Hippocampal formation (tissue), 2 donors: ENCODE data around the gene ATG2A.

ENCODE experiments used
- DNase-seq, 2 donors: peaks; one replicate each; lab custom pipeline; 2025; lab: John Stamatoyannopoulos, UW

ATG2A gene

DNA sequence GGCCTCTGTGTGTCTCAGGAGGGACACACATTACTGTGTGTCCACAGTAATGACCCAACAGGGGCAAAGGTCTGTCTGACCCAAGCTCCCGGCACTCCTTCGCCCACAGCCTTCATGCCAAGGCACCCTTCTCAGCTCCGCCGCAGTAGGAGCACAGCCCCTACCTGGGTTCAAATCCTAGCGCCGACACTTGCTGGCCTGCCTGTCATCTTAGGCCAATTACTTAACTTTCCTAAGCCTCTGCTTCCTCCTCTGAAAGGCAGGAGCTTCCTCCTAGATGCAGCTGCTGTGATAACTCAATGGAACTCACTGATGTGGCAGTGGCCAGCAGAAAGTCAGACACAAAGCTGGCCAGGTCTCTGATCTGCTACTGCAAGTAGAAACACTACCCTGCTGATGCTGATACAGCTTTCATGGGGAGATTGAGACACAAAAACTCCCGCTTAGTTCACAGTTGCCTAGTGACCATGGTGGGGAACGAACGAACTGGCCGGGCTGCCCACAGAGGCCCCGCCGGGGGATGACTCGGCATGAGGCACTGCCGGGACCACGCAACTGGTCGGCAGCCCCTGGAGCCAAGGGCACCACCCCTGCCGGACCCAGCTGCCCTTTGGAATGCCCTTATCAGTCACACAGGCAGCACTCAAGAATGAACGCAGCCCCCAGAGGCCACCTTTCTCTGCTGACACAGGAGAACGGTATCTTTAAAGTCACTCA is 46.7 kb downstream of the ATG2A start:
- DNase-seq, result no peak

DNA sequence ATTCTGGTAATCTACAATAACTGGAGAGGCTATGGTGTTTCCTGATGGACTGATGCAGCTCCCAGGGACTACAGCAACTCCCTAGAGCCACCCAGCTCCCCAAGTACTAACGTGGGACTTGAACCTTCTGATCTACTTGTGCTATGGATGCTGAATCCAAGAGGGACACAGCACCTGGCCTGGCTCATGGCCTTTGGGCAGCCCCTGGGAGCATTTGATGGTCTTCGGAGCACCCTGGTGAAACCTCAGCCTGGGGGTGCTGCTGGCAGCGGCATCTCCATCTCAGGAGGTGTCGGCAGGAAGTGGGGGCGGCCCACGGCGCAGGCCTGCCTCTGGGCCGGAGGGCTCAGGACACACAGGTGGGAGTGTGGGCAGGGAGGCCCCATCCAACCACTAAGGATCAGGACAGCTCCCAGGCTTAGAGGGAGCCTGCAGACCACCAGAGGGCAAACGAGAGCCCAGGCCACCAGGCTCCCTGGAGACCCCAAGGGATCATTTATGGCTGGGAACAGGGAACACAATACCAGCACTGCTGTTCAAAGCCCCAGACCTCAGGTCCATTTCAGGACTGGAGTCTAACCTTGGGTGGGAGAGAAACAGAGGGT is 47.3 kb downstream of the ATG2A start:
- DNase-seq, result no peak

DNA sequence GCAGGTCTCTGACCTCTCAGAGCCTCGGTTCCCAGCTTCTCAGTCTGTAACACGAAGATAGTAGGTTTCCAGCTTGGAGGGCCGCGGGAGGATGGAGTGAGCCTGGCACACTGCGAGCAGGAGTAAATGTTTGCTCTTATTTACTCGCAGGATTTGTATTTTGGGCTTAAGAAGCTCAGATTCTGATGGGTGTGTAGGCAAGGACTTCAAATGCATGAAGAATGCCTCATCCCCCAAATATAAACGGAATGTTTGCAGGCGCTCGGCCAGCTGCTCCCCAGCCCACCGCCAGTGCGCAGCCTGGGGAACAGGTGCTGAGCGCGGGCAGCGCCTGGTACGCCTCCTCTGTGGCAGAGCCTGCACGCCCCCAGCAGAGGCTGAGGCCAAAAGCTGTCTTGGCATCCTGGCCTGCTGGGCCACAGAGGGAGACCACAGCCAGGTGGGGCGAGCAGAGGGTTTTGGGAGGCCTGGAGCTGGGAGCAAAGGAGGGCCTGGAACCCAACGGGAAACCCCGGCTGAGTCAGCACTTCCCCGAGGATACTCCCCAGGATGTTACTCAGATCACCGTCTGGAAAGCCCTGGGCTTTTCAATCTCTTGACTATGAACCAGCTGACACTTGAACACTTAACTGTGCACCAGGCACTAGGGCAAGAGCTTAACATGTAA is 48.0 kb downstream of the ATG2A start:
- no peak for DNase-seq

DNA sequence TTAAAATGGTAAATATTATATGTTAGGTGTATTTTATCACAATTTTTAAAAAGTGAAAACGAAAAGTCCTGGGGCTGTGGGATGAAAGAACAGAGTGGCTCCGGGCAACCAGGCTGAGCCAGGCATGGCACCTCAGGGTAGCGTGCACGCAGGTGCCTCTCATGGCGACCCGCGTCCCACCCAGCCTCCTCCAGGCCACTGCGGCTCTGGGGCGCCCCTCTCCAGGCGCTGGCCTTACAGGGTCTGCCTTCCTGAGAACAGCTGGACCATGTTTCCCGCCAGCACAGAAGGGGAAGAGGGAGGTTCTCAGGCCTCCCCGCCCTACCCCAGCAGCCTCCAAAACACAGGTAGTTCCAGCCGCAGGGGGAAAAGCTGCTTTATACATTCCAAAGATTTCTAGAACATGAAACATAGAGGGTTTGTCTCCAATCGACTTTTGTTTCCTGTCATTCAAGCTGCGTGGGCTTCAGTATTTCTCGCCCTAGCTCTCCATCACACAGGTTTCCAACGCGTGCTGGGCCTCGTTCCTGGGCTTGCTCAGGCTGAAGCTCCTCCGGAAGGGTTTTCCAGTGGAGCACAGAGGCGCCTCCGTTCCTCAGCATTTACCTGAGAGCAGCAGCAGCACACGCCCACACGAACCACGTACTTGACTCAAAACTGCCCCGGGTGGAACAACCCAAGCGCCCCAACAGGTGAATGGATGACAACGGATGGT is 49.1 kb downstream of the ATG2A start:
- no peak for DNase-seq

DNA sequence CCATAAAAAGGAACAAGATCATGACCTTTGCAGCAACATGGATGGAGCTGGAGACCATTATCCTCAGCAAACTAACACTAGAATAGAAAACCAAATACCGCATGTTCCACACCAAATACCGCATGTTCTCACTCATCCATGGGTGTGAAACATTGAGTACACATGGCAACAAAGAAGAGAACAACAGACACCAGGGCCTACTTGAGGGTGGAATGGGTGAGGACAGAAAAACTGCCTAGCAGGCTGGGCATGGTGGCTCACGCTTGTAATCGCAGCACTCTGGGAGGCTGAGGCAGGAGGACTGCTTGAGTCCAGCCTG is 50.9 kb downstream of the ATG2A start:
- DNase-seq, result no peak

DNA sequence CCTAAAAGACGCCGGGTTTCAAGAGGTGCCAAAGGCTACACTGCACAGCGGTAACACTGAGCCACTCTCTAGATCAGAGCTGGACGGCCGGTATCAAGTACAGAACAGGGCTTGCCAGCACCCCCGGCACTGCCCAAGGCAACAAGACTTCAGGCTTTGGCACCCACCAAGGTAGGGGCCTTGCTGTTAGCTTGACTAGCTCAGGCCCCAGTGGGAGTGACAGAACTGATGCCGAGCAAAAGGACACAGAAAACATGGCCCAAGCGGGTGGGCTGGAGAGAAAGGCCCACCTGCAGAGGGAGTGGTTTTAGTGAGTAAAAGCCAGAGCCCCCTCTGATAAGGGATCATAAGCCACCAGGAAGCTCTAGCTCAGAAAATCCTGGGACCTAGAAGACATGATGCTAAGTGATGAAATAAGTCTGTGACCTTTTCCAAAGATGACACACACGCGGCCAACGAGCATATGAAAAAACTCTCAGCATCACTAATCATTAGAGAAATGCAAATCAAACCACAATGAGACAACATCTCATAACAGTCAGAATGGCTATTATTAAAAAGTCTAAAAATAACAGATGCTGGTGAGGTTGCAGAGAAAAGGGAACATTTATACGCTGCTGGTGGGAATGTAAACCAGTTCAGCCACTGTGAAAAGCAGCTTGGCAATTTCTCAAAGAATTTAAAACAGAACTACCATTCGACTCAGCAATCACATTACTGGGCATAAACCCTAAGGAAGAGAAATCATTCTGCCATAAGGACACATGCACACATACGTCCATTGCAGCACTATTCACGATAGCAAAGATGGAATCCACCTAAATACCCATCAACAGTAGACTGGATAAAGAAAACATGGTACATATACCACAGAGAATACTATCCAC is 51.5 kb downstream of the ATG2A start:
- DNase-seq, result no peak

DNA sequence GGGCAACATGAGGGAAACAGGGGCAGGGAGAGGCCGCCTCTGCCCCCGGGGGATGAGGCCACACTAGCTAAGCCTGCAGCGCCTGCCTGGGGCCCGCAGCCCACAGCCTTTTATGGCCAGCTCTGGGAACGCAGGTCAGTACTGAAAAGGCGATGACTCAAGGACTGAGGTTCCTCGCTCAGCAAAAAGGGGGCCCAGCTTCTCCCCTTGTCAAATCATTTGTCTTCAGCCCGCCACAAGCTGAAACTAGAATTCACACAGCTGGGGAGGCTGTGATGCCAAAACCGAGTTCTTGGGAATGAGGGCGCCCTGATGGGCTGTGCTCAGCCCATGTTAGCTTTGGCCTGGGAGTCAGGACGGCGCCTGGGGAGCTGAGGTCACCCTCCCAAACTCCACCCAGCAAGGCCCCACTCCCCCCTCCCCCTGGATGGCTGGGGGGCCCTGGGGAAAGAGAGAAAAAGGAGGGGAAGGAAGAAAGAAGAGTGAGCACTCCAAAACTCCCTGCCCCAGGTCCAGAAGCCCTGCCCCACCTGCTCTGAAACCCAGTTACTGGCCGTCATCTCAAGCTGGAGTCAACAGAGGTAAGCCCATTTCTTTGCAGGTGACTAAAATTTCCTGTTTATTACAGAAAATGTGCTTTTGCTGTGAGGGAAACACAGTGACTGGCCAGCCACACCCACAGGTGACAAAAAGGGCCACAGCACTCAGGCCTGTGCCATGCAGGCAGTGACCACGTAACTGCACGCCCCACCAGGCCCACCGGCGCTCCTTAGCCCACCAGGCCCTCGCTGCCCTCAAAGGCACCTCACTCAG is 52.3 kb downstream of the ATG2A start:
- no peak for DNase-seq

DNA sequence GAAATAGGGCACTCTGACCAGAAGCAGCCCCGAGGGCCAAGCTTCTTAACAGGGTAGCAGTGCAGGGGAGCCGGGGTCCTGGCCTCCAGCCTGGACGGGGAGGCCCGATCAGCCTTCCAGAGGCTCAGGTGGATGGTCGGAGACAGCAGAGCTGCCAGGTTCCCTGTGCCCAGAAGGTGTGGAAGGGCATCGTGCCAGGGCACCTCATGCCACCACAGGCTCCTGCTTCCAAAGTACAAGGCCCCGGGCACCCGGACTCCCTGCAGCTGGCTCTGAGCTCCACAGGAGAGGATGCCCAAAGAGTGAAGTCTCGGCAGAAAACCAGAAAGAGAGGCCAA is 52.9 kb downstream of the ATG2A start:
- no peak for DNase-seq

DNA sequence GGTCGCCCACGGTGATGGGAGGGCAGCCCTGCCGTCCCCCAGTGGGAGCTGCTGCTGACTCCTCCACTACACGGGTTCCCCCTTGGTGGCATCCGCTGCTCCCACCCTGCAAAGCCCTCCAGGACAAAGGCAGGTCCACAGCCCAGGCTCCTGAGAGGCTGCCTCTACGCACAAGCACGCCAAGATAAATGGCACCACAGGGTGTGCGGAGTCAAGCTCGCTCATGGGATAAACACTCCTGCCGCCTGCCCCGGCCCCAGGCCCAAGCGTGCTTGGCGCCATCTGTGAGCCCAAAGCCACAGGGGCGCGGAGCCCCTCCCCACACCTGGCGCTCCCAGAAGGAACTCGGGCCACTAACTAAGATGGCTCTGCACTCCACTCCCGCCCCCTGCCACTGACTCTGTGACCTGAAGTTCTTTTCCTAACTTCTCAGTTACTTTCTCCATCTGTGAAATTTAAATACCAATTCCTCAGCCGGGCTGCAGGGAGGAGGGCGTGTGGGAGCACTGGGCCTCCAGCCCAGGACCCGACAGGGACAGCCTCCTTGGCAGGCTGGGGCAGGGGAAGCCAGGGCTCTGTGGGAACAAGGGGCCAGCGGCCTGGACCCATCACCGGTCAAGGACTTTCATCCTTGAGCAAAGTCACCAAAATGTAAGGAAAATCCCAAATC is 53.5 kb downstream of the ATG2A start:
- no peak for DNase-seq

DNA sequence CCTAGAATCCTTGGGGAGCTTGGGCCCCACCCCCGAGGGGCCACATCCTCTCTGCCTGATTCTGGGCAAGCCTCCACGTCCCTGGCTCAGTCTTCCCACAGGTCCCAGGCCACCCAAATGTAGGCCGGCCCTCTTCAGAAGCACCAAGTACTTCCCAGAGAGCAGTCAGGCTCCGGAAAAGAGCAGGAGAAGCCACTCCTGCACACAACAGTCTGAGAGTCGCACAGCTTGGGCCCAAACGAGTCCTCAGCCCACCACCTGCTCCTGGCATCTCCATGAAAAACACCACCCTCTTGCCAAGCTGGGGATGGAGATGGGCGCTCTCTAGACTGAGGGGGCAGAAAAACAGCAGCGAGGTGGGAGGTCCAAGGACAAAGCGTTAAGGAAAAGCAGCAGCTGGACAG is 54.0 kb downstream of the ATG2A start:
- no peak for DNase-seq

DNA sequence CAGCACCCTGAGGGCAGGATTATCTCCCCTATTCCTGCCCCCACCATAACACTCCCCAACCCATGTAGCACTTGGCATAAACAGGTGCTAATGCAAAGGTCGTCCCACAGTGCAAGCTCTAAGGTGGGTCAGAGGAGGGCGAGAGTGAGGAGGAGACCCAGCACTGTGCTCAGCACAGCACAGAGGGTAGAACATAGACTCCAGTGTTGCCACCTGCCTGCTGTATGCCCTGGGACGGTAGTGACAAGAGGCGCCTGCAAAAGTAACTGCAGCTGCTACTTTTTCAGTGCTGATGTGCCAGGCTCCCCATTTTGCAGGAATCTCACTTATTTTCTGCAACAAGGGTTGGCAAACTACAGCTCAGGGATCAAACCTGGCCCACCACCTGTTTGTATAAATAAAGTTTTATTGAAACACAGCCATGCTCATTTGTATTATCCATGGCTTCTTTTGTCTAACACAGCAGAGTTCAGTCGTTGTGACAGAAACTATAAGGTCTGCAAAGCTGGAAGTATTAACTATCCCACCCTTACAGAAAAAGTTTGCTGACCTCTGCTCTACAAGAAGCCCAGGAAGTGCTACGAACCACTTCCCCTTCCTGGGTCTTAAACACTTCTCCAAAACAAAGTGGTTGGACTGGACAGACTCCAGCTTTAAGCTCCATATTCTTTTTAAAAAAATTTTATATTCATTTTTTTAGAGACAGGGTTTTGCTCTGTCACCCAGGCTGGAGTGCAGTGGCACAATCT is 55.6 kb downstream of the ATG2A start:
- no peak for DNase-seq

DNA sequence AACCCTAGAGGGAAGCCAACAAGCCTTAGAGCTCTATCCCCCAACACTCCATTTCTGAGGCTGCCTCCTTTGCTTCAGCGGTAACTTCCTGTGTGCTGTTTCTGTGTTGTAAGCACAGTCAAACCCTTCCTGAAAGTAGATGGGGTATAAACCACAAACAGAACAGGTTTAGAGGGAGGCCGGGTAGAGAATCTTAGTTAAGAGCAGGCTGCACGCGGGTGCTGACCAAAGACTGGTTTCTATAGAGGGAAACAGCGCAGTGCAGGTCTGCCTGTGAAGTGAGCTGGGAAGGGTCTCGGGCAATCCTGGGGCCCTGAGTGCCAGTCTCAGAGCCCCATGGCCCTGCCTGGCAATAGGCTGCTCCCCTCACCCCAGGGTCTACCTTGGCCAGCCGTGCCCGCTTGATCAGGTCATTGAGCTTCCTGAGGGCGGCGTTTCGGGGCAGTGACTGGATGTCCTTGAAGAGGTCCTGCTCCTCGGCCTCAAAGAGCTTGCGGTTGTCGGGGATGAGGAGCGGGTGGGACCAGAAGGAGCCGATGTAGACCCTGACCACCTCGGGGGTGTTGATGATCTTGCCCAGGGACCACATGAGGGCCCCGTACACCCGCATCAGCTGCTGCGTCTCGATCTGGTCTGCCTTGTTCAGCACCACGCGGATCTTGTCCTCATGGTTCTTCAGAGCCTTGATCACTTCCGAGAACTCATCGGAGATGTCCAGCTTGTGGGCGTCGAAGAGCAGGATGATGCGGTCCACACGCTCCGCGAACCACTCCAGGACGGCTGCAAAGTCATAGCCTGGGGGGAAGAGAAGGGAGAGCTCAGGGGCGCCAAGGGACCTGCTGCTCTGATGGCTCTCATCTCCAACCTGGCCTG is 57.2 kb downstream of the ATG2A start:
- DNase-seq, result no peak

DNA sequence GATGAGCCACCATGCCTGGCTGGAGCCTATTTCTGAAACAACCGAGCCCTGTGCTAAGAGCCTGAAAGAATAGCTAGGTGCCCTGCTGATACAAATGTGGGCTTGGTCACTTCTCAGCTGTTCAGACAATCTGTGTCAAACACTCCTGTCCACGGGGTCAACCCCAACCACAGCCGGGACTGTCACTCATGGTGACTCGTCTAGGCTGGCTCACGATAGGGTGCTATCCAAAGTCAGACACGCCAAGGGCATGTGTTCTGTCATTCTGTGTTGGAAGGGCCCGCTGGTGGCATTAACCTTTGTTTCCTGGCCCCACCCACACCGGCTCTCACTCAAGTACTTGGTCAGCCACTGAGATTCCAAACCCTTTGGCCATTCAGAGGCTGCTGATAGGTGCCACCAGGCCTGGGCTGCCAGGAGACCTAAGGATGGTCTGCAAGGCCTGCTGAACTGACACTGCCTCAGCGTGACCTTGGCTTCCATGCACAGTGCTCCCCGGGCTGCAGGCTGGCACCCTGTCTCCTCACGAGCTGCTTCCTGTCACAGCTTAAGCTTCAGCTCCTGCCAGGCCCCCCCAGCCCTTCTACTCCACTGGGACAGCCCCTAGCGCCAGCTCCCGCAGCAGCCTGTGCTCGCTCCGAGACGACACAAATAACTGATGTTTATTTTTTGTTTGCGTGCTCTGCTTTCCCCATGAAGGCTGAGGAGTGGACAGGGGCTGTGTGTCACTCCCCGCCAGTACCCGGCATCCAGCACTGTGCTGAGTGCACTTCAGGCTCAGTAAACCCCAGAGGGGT is 58.3 kb downstream of the ATG2A start:
- DNase-seq, result no peak

DNA sequence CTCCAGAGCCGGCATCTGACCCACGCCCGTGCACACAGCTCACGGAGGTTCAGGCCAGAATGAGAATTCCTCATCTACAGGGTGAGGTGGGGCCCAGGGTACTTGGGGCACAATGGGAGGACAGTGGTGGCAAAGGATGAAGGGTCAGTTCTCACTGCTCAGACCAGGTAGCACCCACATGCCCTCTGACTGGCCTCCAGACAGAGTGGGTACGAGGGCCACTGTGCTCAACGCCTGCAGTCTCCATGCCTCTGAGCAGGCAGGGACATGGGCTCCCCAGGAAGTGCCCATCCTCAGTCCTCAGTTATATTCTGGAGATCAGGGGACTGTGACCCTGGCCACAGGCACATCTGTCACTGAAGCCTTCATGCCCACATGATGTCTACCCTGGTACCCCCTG is 59.5 kb downstream of the ATG2A start:
- no peak for DNase-seq

DNA sequence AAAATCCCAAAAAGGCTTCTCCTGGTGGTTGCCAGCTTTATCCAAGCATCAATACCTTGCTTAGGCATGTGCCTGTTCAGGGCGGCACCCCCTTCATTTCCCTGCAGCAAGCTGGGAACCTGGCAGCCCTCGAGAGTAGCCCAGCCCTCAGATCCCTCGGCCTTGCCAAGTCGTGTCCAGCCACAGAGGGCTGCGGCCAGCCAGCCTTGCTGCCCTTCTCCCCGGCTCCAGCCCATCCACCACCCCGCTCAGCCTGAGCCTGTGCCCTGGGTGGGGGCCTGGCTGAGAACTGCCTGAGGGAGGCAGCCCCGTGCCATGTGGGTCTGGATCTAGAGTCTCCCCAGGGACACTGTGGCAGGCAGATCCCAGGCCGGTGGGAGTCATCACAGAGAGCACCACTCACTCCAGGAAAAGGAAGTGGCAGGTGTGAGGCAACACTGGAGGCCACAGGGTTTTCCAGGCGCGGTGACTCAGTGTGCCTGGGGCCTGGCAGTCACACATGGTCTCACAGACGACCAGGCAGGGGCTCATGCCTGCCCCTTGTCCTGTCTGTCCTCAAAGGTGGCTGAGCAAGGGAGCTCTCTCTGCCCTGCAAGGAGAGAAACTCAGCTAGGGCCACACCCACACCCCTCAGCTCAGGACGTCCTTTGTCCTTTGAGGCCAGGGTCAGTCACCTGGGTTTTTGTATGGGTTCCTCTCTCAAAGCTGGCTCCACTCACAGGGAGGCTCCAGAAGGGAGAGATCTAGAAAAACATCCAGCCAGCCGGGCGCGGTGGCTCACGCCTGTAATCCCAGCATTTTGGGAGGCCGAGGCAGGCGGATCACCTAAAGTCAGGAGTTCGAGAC is 60.4 kb downstream of the ATG2A start:
- peak in 1 of 2 donors; percentile 22 for DNase-seq

DNA sequence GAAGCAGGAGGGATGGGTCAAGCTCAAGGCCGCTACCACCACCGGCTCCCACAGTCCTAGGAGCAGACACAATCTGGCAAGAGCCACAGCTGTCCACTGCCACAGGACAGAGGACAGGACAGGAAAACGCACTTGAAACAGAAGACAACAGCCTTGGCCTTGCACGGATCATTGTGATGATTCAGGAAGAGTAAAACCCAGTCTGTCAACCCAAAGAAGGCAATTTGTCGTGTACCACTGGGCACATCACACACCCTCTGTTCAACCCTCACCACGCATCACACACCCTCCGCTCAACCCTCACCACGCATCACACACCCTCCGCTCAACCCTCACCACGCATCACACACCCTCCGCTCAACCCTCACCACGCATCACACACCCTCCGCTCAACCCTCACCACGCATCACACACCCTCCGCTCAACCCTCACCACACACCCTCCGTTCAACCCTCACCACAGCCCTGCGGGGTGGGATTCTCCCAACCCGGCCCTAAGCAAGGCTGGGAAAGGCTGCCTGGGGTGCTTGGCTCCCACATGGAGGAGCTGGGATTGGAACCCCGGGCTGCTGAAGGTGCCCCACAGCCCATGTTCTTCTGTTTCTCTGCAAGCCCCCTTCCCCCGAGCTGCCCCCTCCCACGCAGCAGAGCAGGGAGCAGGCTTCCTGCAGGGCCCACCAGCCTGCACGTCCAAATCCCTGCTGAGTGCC is 61.3 kb downstream of the ATG2A start:
- no peak for DNase-seq
